Suprapubic skin (tissue), 4 donors: ENCODE results near the gene PRKCE. TPM values are rescaled to one million over a fixed set of nuclear protein-coding genes. Genes with fewer than 3 reads are reported as not detected.
A peak's percentile ranks its signal among the peaks of the same experiment; 100 is the strongest.

Experiments used
- DNase-seq, 2 donors: peaks; one replicate each; pipeline ENCODE4 v3.0.0-alpha.2; 2019; ENCODE audit warnings: low spot score in 2 of 2
- H3K27ac ChIP-seq: fragments of 200-600 bp; sonication (generic); one replicate; pipeline ENCODE4 v1.5.1; 2019
- H3K27me3 ChIP-seq: fragments of 200-600 bp; sonication (generic); one replicate; pipeline ENCODE4 v1.5.1; 2019
- H3K36me3 ChIP-seq: fragments of 200-600 bp; sonication (generic); one replicate; pipeline ENCODE4 v1.5.1; 2019
- H3K4me1 ChIP-seq: fragments of 200-600 bp; sonication (generic); one replicate; pipeline ENCODE4 v1.5.1; 2019
- H3K4me3 ChIP-seq: fragments of 200-600 bp; sonication (generic); one replicate; pipeline ENCODE4 v1.5.1; 2019; ENCODE audit warnings: mild to moderate bottlenecking
- H3K9me3 ChIP-seq: fragments of 200-600 bp; sonication (generic); one replicate; pipeline ENCODE4 v1.5.1; 2019
- CTCF ChIP-seq, 2 donors: fragments of 200-600 bp in 1 of 2; fragments of 450-650 bp in 1 of 2; sonication (generic) in 1 of 2; IDR thresholded peaks; one replicate each; pipeline ENCODE4 v1.5.1; 2016 to 2019; ENCODE audit warnings: antibody characterized with exemption in 2 of 2, mild to moderate bottlenecking in 1 of 2, moderate library complexity in 1 of 2
- EP300 ChIP-seq: sonication (generic); formaldehyde crosslinking; IDR thresholded peaks from one replicate; pipeline ENCODE4 v1.6.1; 2017; ENCODE audit warnings: antibody characterized with exemption
- POLR2A ChIP-seq, 2 donors: fragments of 450-650 bp; IDR thresholded peaks; one replicate each; pipeline ENCODE4 v1.6.1; 2017; ENCODE audit warnings: antibody characterized with exemption in 2 of 2, mild to moderate bottlenecking in 2 of 2, moderate library complexity in 2 of 2
- POLR2AphosphoS5 ChIP-seq, 3 donors: sonication (generic); formaldehyde crosslinking; IDR thresholded peaks; one replicate each; pipeline ENCODE4 v1.6.1; 2017; ENCODE audit warnings: antibody characterized with exemption in 3 of 3
- WGBS: methylation state at CpG from one replicate; pipeline ENCODE4 v1.1.5; 2018; 5-methylcytosine and 5-hydroxymethylcytosine counted together
- total RNA-seq, 4 donors: library from RNA; depleted of rRNA; stranded (reverse); fragments of >200 nt; gene quantifications; one replicate each; pipeline ENCODE4 v1.1.0, GENCODE V29; 2016

PRKCE gene
- total RNA-seq, 4 donors from 2014 or later, result 7.9 to 18.3 (median 12.5) TPM

GRCh38 chr2:46180189-46180588 is 528.7 kb downstream of the PRKCE start:
- no peak overlapping the region for H3K27ac ChIP-seq
- DNase-seq, result no peak
- H3K4me3 ChIP-seq, result no peak overlapping the region
- no peaks in the 10 kb centered on the region for H3K9me3 ChIP-seq
- 87% methylated on average over 2 of the region's 2 CpGs for WGBS
- H3K4me1 ChIP-seq, result peaks cover 16% of the 10 kb centered on the region
- no peak for TF ChIP-seq POLR2AphosphoS5 (IDR thresholded peaks at IDR 0.05)
- no peaks in the 10 kb centered on the region for H3K27me3 ChIP-seq
- H3K36me3 ChIP-seq, result no peaks in the 10 kb centered on the region

- H3K27ac ChIP-seq, result no peak overlapping the region
- H3K9me3 ChIP-seq, result no peaks in the 10 kb centered on the region
Measured at GRCh38 chr2:46181306-46181705, 529.8 kb downstream of the PRKCE start.

GRCh38 chr2:46181789-46182530 is 530.5 kb downstream of the PRKCE start:
- DNase-seq, result peak in 1 of 2 donors; percentile 52
- no peaks in the 10 kb centered on the region for H3K36me3 ChIP-seq
- no peaks in the 10 kb centered on the region for H3K9me3 ChIP-seq
- 96% methylated on average over 18 of the region's 18 CpGs for WGBS
- no peak overlapping the region for H3K4me3 ChIP-seq
- peaks cover 22% of the 10 kb centered on the region for H3K4me1 ChIP-seq
- H3K27ac ChIP-seq, result no peak overlapping the region
- no peaks in the 10 kb centered on the region for H3K27me3 ChIP-seq
- TF ChIP-seq EP300, result no peak
- TF ChIP-seq CTCF (IDR thresholded peaks at IDR 0.05), result no peak
- TF ChIP-seq POLR2A (IDR thresholded peaks at IDR 0.05), result no peak
- TF ChIP-seq POLR2AphosphoS5 (IDR thresholded peaks at IDR 0.05), result no peak

More at GRCh38 chr2:46181306-46181705, 529.8 kb downstream of the PRKCE start:
- no peak for DNase-seq
- 94% methylated on average over 2 of the region's 2 CpGs for WGBS
- Histone ChIP-seq H3K4me1 (peaks cover 16% of the 10 kb centered on the region), H3K36me3 (no peaks in the 10 kb centered on the region), H3K4me3 (no peak overlapping the region), H3K27me3 (no peaks in the 10 kb centered on the region)
- no peak for TF ChIP-seq CTCF (IDR thresholded peaks at IDR 0.05)
- no peak for TF ChIP-seq EP300
- TF ChIP-seq POLR2AphosphoS5 (IDR thresholded peaks at IDR 0.05), result no peak
- TF ChIP-seq POLR2A (IDR thresholded peaks at IDR 0.05), result no peak

GRCh38 chr2:46183426-46183825 is 532.0 kb downstream of the PRKCE start:
- H3K9me3 ChIP-seq, result no peaks in the 10 kb centered on the region
- H3K27ac ChIP-seq, result no peak overlapping the region
- H3K4me1 ChIP-seq, result peaks cover 28% of the 10 kb centered on the region
- DNase-seq, result no peak
- no peak overlapping the region for H3K4me3 ChIP-seq
- 99% methylated on average over 4 of the region's 4 CpGs for WGBS
- TF ChIP-seq POLR2A (IDR thresholded peaks at IDR 0.05), result no peak
- TF ChIP-seq EP300, result no peak
- no peak for TF ChIP-seq CTCF (IDR thresholded peaks at IDR 0.05)
- no peak for TF ChIP-seq POLR2AphosphoS5 (IDR thresholded peaks at IDR 0.05)
- H3K27me3 ChIP-seq, result no peaks in the 10 kb centered on the region
- no peaks in the 10 kb centered on the region for H3K36me3 ChIP-seq

- H3K27me3 ChIP-seq, result no peaks in the 10 kb centered on the region
- DNase-seq, result no peak
- no peaks in the 10 kb centered on the region for H3K9me3 ChIP-seq
- no peaks in the 10 kb centered on the region for H3K36me3 ChIP-seq
- 90% methylated on average over 12 of the region's 12 CpGs for WGBS
- no peak overlapping the region for H3K27ac ChIP-seq
- H3K4me1 ChIP-seq, result peaks cover 18% of the 10 kb centered on the region
- no peak for TF ChIP-seq EP300
- TF ChIP-seq POLR2A (IDR thresholded peaks at IDR 0.05), result no peak
- no peak for TF ChIP-seq CTCF (IDR thresholded peaks at IDR 0.05)
- no peak overlapping the region for H3K4me3 ChIP-seq
Measured at GRCh38 chr2:46184794-46185583, 533.5 kb downstream of the PRKCE start.
